AG09319 (cell line): ENCODE data around the gene XPOT.

Experiments
- DNase-seq: peaks from one replicate; pipeline ENCODE4 v3.0.0-alpha.2; 2010; ENCODE audit warnings: low read depth; ENCODE audit errors: extremely low read depth
- TF ChIP-seq, protein P1 (sequence below): IDR thresholded peaks from 2 replicates; pipeline ENCODE4 v1.5.1; 2011; ENCODE audit warnings: low read depth, mild to moderate bottlenecking, inconsistent platforms, low read length, moderate library complexity

XPOT gene

DNA sequence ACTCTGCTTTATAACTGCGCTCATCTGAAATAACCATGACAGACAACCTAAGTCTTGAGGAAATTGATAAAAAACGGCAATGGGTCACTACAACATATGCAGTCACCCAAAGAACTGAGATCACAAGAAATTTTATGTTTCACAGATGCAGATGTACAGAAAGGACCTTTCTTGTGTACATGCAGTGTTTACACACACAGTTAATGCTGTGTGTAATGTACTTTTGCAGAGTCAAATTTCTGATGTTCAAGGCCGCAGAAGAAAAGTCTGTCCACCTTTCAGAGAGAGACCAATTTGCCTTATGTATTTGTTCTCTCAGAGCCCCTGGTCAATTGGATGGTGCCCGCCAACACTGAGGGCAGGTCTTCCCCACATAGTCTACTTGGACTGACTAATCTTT, 24.8 kb downstream of the XPOT start:
- TF ChIP-seq, protein P1, sequence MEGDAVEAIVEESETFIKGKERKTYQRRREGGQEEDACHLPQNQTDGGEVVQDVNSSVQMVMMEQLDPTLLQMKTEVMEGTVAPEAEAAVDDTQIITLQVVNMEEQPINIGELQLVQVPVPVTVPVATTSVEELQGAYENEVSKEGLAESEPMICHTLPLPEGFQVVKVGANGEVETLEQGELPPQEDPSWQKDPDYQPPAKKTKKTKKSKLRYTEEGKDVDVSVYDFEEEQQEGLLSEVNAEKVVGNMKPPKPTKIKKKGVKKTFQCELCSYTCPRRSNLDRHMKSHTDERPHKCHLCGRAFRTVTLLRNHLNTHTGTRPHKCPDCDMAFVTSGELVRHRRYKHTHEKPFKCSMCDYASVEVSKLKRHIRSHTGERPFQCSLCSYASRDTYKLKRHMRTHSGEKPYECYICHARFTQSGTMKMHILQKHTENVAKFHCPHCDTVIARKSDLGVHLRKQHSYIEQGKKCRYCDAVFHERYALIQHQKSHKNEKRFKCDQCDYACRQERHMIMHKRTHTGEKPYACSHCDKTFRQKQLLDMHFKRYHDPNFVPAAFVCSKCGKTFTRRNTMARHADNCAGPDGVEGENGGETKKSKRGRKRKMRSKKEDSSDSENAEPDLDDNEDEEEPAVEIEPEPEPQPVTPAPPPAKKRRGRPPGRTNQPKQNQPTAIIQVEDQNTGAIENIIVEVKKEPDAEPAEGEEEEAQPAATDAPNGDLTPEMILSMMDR: no peak
- no peak for DNase-seq

DNA sequence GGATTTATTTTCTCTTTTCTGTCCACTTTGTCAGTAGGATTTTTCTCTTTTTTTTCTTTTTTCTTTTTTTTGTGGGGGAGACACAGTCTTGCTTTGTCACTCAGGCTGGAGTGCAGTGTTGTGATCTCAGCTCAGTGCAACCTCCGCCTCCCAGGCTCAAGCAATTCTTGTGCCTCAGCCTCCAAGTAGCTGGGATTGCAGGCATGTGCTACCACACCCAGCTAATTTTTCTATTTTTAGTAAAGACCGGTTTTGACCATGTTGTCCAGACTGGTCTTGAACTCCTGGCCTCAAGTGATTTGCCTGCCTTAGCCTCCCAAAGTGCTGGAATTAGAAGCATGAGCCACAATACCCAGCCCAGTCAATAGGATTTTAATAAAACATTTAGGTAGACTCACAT, 26.7 kb downstream of the XPOT start:
- TF ChIP-seq, protein P1: no peak
- DNase-seq: no peak

DNA sequence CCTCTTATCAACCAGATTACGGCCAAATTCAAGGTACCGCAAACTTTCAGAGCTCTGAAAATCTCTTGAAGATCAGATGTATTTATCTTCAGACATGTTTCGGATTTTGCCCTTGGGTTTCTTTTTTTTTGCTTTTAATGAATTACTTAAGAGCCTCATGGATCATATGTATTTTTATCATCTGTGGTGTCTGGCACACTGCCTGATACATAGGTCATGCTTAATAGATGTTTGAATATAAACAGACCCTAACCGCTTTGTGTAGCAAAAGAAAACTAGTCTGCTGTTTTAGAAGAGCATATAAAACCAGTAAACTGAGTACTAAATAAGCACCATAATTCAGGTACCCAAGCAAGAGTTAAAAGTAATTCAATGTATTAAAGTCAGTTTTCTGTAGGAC, 27.6 kb downstream of the XPOT start:
- TF ChIP-seq, protein P1: no peak
- DNase-seq: no peak

DNA sequence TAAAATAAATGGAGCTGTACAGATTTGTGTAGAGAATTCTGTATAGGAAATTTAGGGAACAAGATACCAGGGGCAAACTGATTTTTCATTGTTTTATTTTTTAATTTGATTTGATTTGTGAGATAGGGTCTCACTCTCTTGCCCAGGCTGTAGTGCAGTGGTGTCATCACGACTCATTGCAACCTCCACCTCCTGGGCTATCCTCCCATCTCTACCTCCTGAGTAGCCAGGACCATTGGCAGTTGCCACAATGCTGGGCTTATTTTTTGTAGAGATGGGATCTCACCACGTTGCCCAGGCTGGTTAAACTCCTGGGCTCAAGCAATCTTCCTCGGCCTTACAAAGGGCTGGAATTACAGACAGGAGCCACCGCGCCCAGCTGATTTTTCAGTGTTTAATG, 29.7 kb downstream of the XPOT start:
- DNase-seq: no peak
- TF ChIP-seq, protein P1: no peak

DNA sequence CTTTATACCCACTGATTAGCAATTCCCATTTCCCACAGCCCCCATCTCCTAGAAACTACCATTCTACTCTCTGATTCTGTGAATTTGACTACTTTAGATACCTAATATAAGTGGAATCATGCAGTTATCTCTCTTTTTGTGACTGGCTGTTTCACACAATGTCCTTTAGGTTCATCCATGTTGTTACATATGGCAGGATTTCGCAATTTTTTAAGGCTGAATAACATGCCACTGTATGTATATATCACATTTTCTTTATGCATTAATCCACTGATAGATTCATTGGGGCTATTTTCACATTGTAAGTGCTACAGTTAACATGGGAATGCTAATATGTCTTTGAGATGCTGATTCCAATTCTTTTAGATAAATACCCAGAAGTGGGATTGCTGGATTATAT, 35.9 kb downstream of the XPOT start:
- TF ChIP-seq, protein P1: no peak
- no peak for DNase-seq

DNA sequence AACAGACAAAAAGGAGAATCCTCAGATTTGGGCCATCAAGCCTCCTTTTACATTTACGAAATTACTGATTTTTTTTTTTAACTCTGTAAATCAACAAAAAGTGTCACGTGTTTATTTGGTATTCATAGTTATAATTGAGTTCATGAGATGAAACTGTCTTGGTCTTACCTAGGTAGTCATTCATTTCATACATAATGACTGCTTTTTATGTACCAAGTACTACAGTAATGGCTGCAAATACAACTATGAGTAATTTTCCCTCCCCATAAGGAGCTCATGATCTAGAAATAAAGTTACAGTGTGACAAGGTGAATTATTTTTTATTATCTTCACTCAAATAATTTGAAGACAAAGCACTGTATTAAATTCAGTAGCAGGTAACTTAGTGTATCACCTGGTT, 41.3 kb downstream of the XPOT start:
- TF ChIP-seq, protein P1: no peak
- no peak for DNase-seq

DNA sequence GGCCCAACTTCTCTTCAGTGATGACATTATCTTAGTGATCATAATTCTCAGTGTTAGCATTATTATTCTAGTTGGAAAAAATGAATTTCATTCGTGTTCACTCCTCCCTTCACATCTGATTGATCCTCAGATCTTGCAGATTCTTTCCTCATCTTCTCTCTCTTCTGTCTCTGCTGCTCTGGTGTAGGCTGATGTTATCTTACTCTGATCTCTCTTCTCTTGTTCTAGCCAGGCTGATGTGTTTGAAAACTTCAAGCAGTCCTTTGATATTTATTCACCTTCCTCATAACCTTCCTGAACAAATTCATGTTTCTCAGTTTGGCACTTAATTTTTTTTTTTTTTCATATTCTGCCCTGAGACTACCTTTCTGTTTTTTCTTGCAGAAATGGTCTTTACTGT, 42.1 kb downstream of the XPOT start:
- TF ChIP-seq, protein P1: no peak
- no peak for DNase-seq
